CD14-positive monocyte (primary cell): ENCODE measurements around the gene ZNF248. TPM values are rescaled to one million over a fixed set of nuclear protein-coding genes. Genes with fewer than 3 reads are reported as not detected.

ENCODE experiments used
- DNase-seq, 3 donors: peaks; one replicate each; pipeline ENCODE4 v3.0.0-alpha.2; 2011 to 2022
- H2AFZ ChIP-seq: 2 replicates; pipeline ENCODE4 v1.6.0; 2012; ENCODE audit warnings: mild to moderate bottlenecking, low read depth, low read length, inconsistent platforms; ENCODE audit not compliant: insufficient read depth, poor library complexity, severe bottlenecking
- H3K27ac ChIP-seq, 2 donors: 1 replicate in 1 of 2; 2 replicates in 1 of 2; pipeline ENCODE4 v1.5.1; 2012 to 2013; ENCODE audit warnings: low read length in 2 of 2, control low read depth in 1 of 2, inconsistent platforms in 1 of 2, low read depth in 1 of 2, mild to moderate bottlenecking in 1 of 2
- H3K27me3 ChIP-seq, 2 donors: one replicate each; pipeline versions ENCODE4 v1.6.0 to v1.6.1; 2011 to 2013; ENCODE audit warnings: low read length in 2 of 2; ENCODE audit not compliant: control insufficient read depth in 2 of 2, insufficient read depth in 2 of 2
- H3K36me3 ChIP-seq, 2 donors: replicated peaks in 1 of 2; 1 replicate in 1 of 2; 2 replicates in 1 of 2; pipeline versions ENCODE4 v1.5.1 to v1.6.1; 2012 to 2013; ENCODE audit warnings: low read length in 2 of 2, control low read depth in 1 of 2, inconsistent platforms in 1 of 2, mild to moderate bottlenecking in 1 of 2; ENCODE audit not compliant: insufficient read depth in 2 of 2, control insufficient read depth in 1 of 2
- H3K4me1 ChIP-seq, 2 donors: 1 replicate in 1 of 2; 2 replicates in 1 of 2; pipeline versions ENCODE4 v1.5.1 to v1.6.1; 2012 to 2013; ENCODE audit warnings: low read length in 2 of 2, control low read depth in 1 of 2, inconsistent platforms in 1 of 2, mild to moderate bottlenecking in 1 of 2, moderate library complexity in 1 of 2; ENCODE audit not compliant: insufficient read depth in 2 of 2, control insufficient read depth in 1 of 2
- H3K4me2 ChIP-seq: replicated peaks from 2 replicates; pipeline ENCODE3; 2012; ENCODE audit warnings: low read length, moderate library complexity, mild to moderate bottlenecking; ENCODE audit not compliant: poor library complexity, severe bottlenecking; ENCODE audit errors: extremely low read depth
- H3K4me3 ChIP-seq, 3 experiments: fragments of 200-600 bp in 1 of 3; sonication (generic) in 1 of 3; replicated peaks in 1 of 3; 1 replicate in 2 of 3; 2 replicates in 1 of 3; pipeline ENCODE4 v1.5.1; 2011 to 2013; ENCODE audit warnings: low read length in 3 of 3, mild to moderate bottlenecking in 3 of 3, control low read depth in 2 of 3, low read depth in 2 of 3, inconsistent platforms in 1 of 3, moderate library complexity in 1 of 3
- H3K79me2 ChIP-seq: 2 replicates; pipeline ENCODE4 v1.6.0; 2012; ENCODE audit warnings: mild to moderate bottlenecking, control low read depth, inconsistent platforms, low read length, moderate library complexity; ENCODE audit not compliant: insufficient read depth
- H3K9ac ChIP-seq: 2 replicates; pipeline ENCODE4 v1.6.0; 2017; ENCODE audit warnings: low read length, mild to moderate bottlenecking; ENCODE audit not compliant: insufficient read depth, poor library complexity, severe bottlenecking
- H3K9me3 ChIP-seq, 2 donors: replicated peaks in 1 of 2; 1 replicate in 1 of 2; 2 replicates in 1 of 2; pipeline versions ENCODE4 v1.5.1 to v1.6.1; 2012 to 2013; ENCODE audit warnings: low read length in 2 of 2, control low read depth in 1 of 2; ENCODE audit not compliant: control insufficient read depth in 1 of 2, insufficient read depth in 1 of 2
- H4K20me1 ChIP-seq: 2 replicates; pipeline ENCODE4 v1.6.0; 2012; ENCODE audit warnings: mild to moderate bottlenecking, low read length, control low read depth, moderate library complexity; ENCODE audit not compliant: insufficient read depth
- H3K27ac Mint-ChIP-seq, 7 donors: one replicate each; pipeline ENCODE4 v1.8.0; 2020; ENCODE audit warnings: mild to moderate bottlenecking in 7 of 7, mixed read lengths in 7 of 7, moderate library complexity in 6 of 7, inconsistent platforms in 2 of 7
- H3K27me3 Mint-ChIP-seq, 3 donors: one replicate each; pipeline ENCODE4 v1.8.0; 2021 to 2022; ENCODE audit warnings: low read depth in 3 of 3, mild to moderate bottlenecking in 3 of 3, mixed read lengths in 3 of 3, moderate library complexity in 3 of 3, inconsistent platforms in 1 of 3
- H3K36me3 Mint-ChIP-seq, 2 donors: one replicate each; pipeline ENCODE4 v1.8.0; 2020; ENCODE audit warnings: mixed read lengths in 2 of 2, inconsistent platforms in 1 of 2, mild to moderate bottlenecking in 1 of 2
- H3K4me1 Mint-ChIP-seq: one replicate; pipeline ENCODE4 v1.8.0; 2020; ENCODE audit warnings: mild to moderate bottlenecking, mixed read lengths
- H3K4me3 Mint-ChIP-seq, 2 donors: one replicate each; pipeline ENCODE4 v1.8.0; 2020; ENCODE audit warnings: mild to moderate bottlenecking in 2 of 2, mixed read lengths in 2 of 2, moderate library complexity in 1 of 2
- H3K9me3 Mint-ChIP-seq, 7 donors: one replicate each; pipeline ENCODE4 v1.8.0; 2020 to 2022; ENCODE audit warnings: mixed read lengths in 7 of 7, mild to moderate bottlenecking in 6 of 7, moderate library complexity in 6 of 7, inconsistent platforms in 2 of 7
- CTCF ChIP-seq: fragments of 200-600 bp; IDR thresholded peaks from one replicate; pipeline ENCODE4 v1.8.0; 2022; ENCODE audit warnings: antibody characterized with exemption, mild to moderate bottlenecking
- WGBS: methylation state at CpG from one replicate; pipeline ENCODE4 v1.1.5; 2013; ENCODE audit warnings: missing lambda C conversion rate; ENCODE audit not compliant: insufficient coverage; 5-methylcytosine and 5-hydroxymethylcytosine counted together
- intact Hi-C, 2 donors: fragments of 100-400 bp; cut with micrococcal nuclease; formaldehyde crosslinking; loops; one replicate each; pipeline versions ENCODE4 v1.15.0 to v1.15.1; 2023
- polyA plus RNA-seq, 3 donors: library from polyadenylated mRNA; depleted of rRNA in 1 of 3; unstranded in 2 of 3; stranded (reverse) in 1 of 3; fragments of 300-500 nt in 2 of 3; fragments of >200 nt in 1 of 3; fragmentation: Illumina TruSeq in 2 of 3; gene quantifications; 1 replicate in 2 of 3; 2 replicates in 1 of 3; pipeline ENCODE4 v1.2.3, GENCODE V29; 2012 to 2021

The ZNF248 gene
- polyA plus RNA-seq, 3 donors: 0.44 to 2.2 (median 0.94) TPM

- intact Hi-C loops: no loop called here
- H3K27ac ChIP-seq: no peak overlapping the region
- no peak for DNase-seq
- H3K4me3 Mint-ChIP-seq: no peak overlapping the region
- no peak overlapping the region for H3K27ac Mint-ChIP-seq
- H4K20me1 ChIP-seq: no peaks in the 10 kb centered on the region
- H3K4me1 Mint-ChIP-seq: no peaks in the 10 kb centered on the region
- no peak overlapping the region for H3K4me3 ChIP-seq
- peaks cover 21 to 46% (median 30%) of the 10 kb centered on the region in 7 donors for H3K9me3 Mint-ChIP-seq
- H3K36me3 Mint-ChIP-seq: no peaks in the 10 kb centered on the region
- H3K4me2 ChIP-seq: no peak overlapping the region
- no peaks in the 10 kb centered on the region for H3K27me3 ChIP-seq
- peaks cover 25 to 33% of the 10 kb centered on the region in 2 donors for H3K9me3 ChIP-seq
- no peaks in the 10 kb centered on the region for H3K36me3 ChIP-seq
- H3K27me3 Mint-ChIP-seq: no peaks in the 10 kb centered on the region
- H3K9ac ChIP-seq: no peak overlapping the region
- TF ChIP-seq CTCF: no peak
- no peaks in the 10 kb centered on the region for H3K79me2 ChIP-seq
- H2AFZ ChIP-seq: no peak overlapping the region
- WGBS: 80% methylated on average over 2 of the region's 3 CpGs
- H3K4me1 ChIP-seq: no peaks in the 10 kb centered on the region
Observed at GRCh38 chr10:37763132-37763531, 94.3 kb downstream of the ZNF248 start.

GRCh38 chr10:37762287-37762686 is 95.1 kb downstream of the ZNF248 start:
- no peak for DNase-seq
- H3K4me2 ChIP-seq: no peak overlapping the region
- Mint-ChIP-seq H3K9me3 (peaks cover 21 to 41% (median 30%) of the 10 kb centered on the region in 7 donors), H3K27ac (no peak overlapping the region), H3K4me3 (no peak overlapping the region), H3K4me1 (no peaks in the 10 kb centered on the region), H3K36me3 (no peaks in the 10 kb centered on the region), H3K27me3 (peaks cover 0 to 2% (median 0%) of the 10 kb centered on the region in 3 donors)
- no peak overlapping the region for H3K9ac ChIP-seq
- H3K9me3 ChIP-seq: peaks cover 32 to 33% of the 10 kb centered on the region in 2 donors
- H3K4me1 ChIP-seq: no peaks in the 10 kb centered on the region
- H3K36me3 ChIP-seq: no peaks in the 10 kb centered on the region
- no peak overlapping the region for H3K27ac ChIP-seq
- H3K4me3 ChIP-seq: no peak overlapping the region
- H3K79me2 ChIP-seq: no peaks in the 10 kb centered on the region
- no peaks in the 10 kb centered on the region for H4K20me1 ChIP-seq
- no peak overlapping the region for H2AFZ ChIP-seq
- H3K27me3 ChIP-seq: no peaks in the 10 kb centered on the region
- intact Hi-C loops: no loop called here
- no peak for TF ChIP-seq CTCF
